NCI-H1092 (cell line): Measurements from ENCODE around the gene ADGRF3.
"Not testable (repeated sequence)": the region's sequence is repeated elsewhere in the genome, so short reads cannot be mapped to it uniquely, and the experiment has no call there.

Experiments used
- DNase-seq: peaks from one replicate; lab custom pipeline; 2025; lab: John Stamatoyannopoulos, UW

The ADGRF3 gene

GRCh38 chr2:26276484-26277227 lies 69.9 kb downstream of the ADGRF3 start:
- DNase-seq = no peak

GRCh38 chr2:26274058-26274613 lies 72.5 kb downstream of the ADGRF3 start:
- no peak for DNase-seq

GRCh38 chr2:26273501-26273900 lies 73.1 kb downstream of the ADGRF3 start:
- no peak for DNase-seq

- no peak for DNase-seq
Measured at GRCh38 chr2:26270373-26270772, 76.2 kb downstream of the ADGRF3 start.

GRCh38 chr2:26269571-26270158 lies 76.9 kb downstream of the ADGRF3 start:
- no peak for DNase-seq

GRCh38 chr2:26268670-26269385 lies 77.8 kb downstream of the ADGRF3 start:
- not testable (repeated sequence) for DNase-seq

- no peak for DNase-seq
Measured at GRCh38 chr2:26268213-26268612, 78.4 kb downstream of the ADGRF3 start.

GRCh38 chr2:26258836-26259235 lies 87.8 kb downstream of the ADGRF3 start:
- not testable (repeated sequence) for DNase-seq
